Measurements from ENCODE around the gene MARK3.

The MARK3 gene

GRCh38 chr14:103540821-103541708 is 155.8 kb downstream of the MARK3 start:
- H3K4me3 ChIP-seq (ENCODE audit: low read length) = no peak overlapping the region
- TF ChIP-seq CTCF (conservative IDR thresholded peaks at IDR 0.05; ENCODE audit: low read depth, low read length) = no peak
- DNase-seq (ENCODE audit: low read depth) = no peak

GRCh38 chr14:103541709-103542604 is 156.7 kb downstream of the MARK3 start:
- no peak overlapping the region for H3K4me3 ChIP-seq (ENCODE audit: low read length)
- no peak for DNase-seq (ENCODE audit: low read depth)
- TF ChIP-seq CTCF (conservative IDR thresholded peaks at IDR 0.05; ENCODE audit: low read depth, low read length) = peak; percentile 26

- no peak overlapping the region for H3K4me3 ChIP-seq (ENCODE audit: low read length)
- no peak for TF ChIP-seq CTCF (conservative IDR thresholded peaks at IDR 0.05; ENCODE audit: low read depth, low read length)
- DNase-seq (ENCODE audit: low read depth) = no peak
Measured at GRCh38 chr14:103542605-103543088, 157.4 kb downstream of the MARK3 start.

- no peak overlapping the region for H3K4me3 ChIP-seq (ENCODE audit: low read length)
- no peak for DNase-seq (ENCODE audit: low read depth)
- TF ChIP-seq CTCF (conservative IDR thresholded peaks at IDR 0.05; ENCODE audit: low read depth, low read length) = no peak
Measured at GRCh38 chr14:103543140-103543539, 157.9 kb downstream of the MARK3 start.

- no peak for TF ChIP-seq CTCF (conservative IDR thresholded peaks at IDR 0.05; ENCODE audit: low read depth, low read length)
- H3K4me3 ChIP-seq (ENCODE audit: low read length) = no peak overlapping the region
- DNase-seq (ENCODE audit: low read depth) = no peak
Measured at GRCh38 chr14:103543721-103544387, 158.6 kb downstream of the MARK3 start.

GRCh38 chr14:103544388-103545218 is 159.4 kb downstream of the MARK3 start:
- no peak overlapping the region for H3K4me3 ChIP-seq (ENCODE audit: low read length)
- no peak for DNase-seq (ENCODE audit: low read depth)
- TF ChIP-seq CTCF (conservative IDR thresholded peaks at IDR 0.05; ENCODE audit: low read depth, low read length) = no peak
